ENCODE measurements around the gene MS4A14. TPM values are rescaled to one million over a fixed set of nuclear protein-coding genes. Genes with fewer than 3 reads are reported as not detected.

MS4A14 gene
- total and polyA plus RNA-seq, 2 of the 4 experiments (the other 2 are of a cell fraction): not detected

DNA sequence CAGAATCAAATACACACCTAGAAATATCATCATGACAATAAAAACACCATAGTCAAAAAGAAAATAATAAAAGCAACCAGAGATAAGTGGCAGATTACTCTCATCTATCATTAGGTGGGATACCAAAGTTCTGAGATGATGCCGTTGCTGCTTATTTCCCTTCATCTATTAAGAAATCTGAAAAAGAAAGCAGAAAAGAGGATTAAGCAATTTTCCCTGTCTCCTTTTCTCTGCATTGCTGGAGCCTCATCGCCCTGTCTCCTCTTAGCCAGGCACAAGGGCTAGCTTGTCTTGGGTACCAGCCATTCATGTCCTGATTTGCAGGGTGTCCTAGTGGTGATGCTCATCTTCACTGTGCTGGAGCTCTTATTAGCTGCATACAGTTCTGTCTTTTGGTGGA is 3.9 kb upstream of the MS4A14 start:
- POLR2A ChIA-PET (ENCODE audit: unreplicated experiment): no interaction called here
- no peak overlapping the region for H2AK5ac ChIP-seq (ENCODE audit: low read depth, low read length)
- no peak overlapping the region for H3K4me2 ChIP-seq (ENCODE audit: low read depth, low read length)
- H3K4me3 ChIP-seq (ENCODE audit: insufficient read depth, low read depth, low read length): no peak overlapping the region
- H2AFZ ChIP-seq (replicated peaks; ENCODE audit: low read length, poor library complexity): no peak overlapping the region
- intact Hi-C loops (cut with micrococcal nuclease) (no loop called here), dilution Hi-C loops (cut with HindIII; ENCODE audit: low sequenced_read_pairs, unreplicated experiment) (no loop called here), in situ Hi-C loops (cut with MboI; ENCODE audit: low sequenced_read_pairs) (no loop called here)
- no peak overlapping the region for H2AK9ac ChIP-seq (replicated peaks; ENCODE audit: low read depth, low read length, poor library complexity)
- H4K8ac ChIP-seq (ENCODE audit: low read depth in 2 of 2, low read length in 2 of 2): no peak overlapping the region
- no peak overlapping the region for H4K5ac ChIP-seq (ENCODE audit: low read depth, low read length)
- no peak overlapping the region for H3K23ac ChIP-seq (ENCODE audit: low read depth, low read length)
- H4K91ac ChIP-seq (ENCODE audit: insufficient read depth, low read depth, low read length): no peak overlapping the region
- WGBS, 2 experiments (ENCODE audit: extremely low coverage in 2 of 2, insufficient read length in 1 of 2): no CpG with 5 or more reads among the region's 2 CpGs
- H3K27ac ChIP-seq (ENCODE audit: insufficient read depth, low read length): no peak overlapping the region
- no peak for DNase-seq
- H3K36me3 ChIP-seq (ENCODE audit: control insufficient read depth, insufficient read depth, low read length): no peaks in the 10 kb centered on the region
- ATAC-seq (ENCODE audit: low read depth): no peak
- no peak overlapping the region for H3K56ac ChIP-seq (ENCODE audit: extremely low read depth, insufficient read depth, low read length)
- H3K4me1 ChIP-seq (ENCODE audit: control insufficient read depth, insufficient read depth, low read length): no peaks in the 10 kb centered on the region
- no peak overlapping the region for H3K14ac ChIP-seq (replicated peaks; ENCODE audit: low read depth, low read length)
- no peak overlapping the region for H2BK20ac ChIP-seq (ENCODE audit: low read depth, low read length)
- H3K4ac ChIP-seq (ENCODE audit: low read depth, low read length): no peak overlapping the region
- no peak overlapping the region for H2BK5ac ChIP-seq (ENCODE audit: low read depth, low read length, poor library complexity, severe bottlenecking)
- H3K79me1 ChIP-seq (ENCODE audit: low read depth in 1 of 2, low read length in 2 of 2): no peaks in the 10 kb centered on the region
- H2BK15ac ChIP-seq (ENCODE audit: low read depth, low read length): no peak overlapping the region
- BruUV-seq (replicated peaks): no TSS peak
- TF ChIP-seq CEBPB (IDR thresholded peaks at IDR 0.05; ENCODE audit: low read depth, low read length): no peak
- TF ChIP-seq RAD21 (IDR thresholded peaks at IDR 0.05; ENCODE audit: low read length): no peak
- no peak for TF ChIP-seq RFX5 (IDR thresholded peaks at IDR 0.05; ENCODE audit: low read depth, low read length)
- no peak for TF ChIP-seq POLR2A (IDR thresholded peaks at IDR 0.05; ENCODE audit: low read depth, low read length)
- no peak for TF ChIP-seq MXI1 (IDR thresholded peaks at IDR 0.05; ENCODE audit: borderline replicate concordance, low read depth, low read length)
- TF ChIP-seq, protein P1, sequence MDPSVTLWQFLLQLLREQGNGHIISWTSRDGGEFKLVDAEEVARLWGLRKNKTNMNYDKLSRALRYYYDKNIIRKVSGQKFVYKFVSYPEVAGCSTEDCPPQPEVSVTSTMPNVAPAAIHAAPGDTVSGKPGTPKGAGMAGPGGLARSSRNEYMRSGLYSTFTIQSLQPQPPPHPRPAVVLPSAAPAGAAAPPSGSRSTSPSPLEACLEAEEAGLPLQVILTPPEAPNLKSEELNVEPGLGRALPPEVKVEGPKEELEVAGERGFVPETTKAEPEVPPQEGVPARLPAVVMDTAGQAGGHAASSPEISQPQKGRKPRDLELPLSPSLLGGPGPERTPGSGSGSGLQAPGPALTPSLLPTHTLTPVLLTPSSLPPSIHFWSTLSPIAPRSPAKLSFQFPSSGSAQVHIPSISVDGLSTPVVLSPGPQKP (IDR thresholded peaks at IDR 0.05; ENCODE audit: borderline replicate concordance, low read depth, low read length): no peak
- no peak overlapping the region for H3K9ac ChIP-seq (ENCODE audit: low read depth, low read length)
- H4K20me1 ChIP-seq (ENCODE audit: insufficient read depth, low read length): no peaks in the 10 kb centered on the region
- no peaks in the 10 kb centered on the region for H3K27me3 ChIP-seq (ENCODE audit: control insufficient read depth, insufficient read depth, low read length)
- CTCF ChIA-PET: no interaction called here
- no peaks in the 10 kb centered on the region for H3K9me1 ChIP-seq (ENCODE audit: insufficient read depth, low read length)
- H3K9me3 ChIP-seq (ENCODE audit: control insufficient read depth, insufficient read depth, low read length): peaks cover 9% of the 10 kb centered on the region
- no peak overlapping the region for H3K18ac ChIP-seq (ENCODE audit: low read depth, low read length)
- no peak overlapping the region for H2BK120ac ChIP-seq (ENCODE audit: low read depth, low read length)

Data from IMR-90 (cell line).